HFF-Myc (cell line): Measurements from ENCODE around the gene SP2.

Experiments used
- DNase-seq: peaks from one replicate; pipeline ENCODE4 v3.0.0-alpha.2; 2011; ENCODE audit warnings: low read depth; ENCODE audit errors: extremely low read depth
- H3K4me3 ChIP-seq: replicated peaks from 2 replicates; pipeline ENCODE4 v1.5.1; 2011; ENCODE audit warnings: low read depth, mild to moderate bottlenecking, control low read depth, low read length
- TF ChIP-seq, protein P1 (sequence below): IDR thresholded peaks from 2 replicates; pipeline ENCODE4 v1.5.1; 2012; ENCODE audit warnings: mild to moderate bottlenecking, low read depth, low read length, control low read depth; ENCODE audit errors: missing control alignments

The SP2 gene

DNA sequence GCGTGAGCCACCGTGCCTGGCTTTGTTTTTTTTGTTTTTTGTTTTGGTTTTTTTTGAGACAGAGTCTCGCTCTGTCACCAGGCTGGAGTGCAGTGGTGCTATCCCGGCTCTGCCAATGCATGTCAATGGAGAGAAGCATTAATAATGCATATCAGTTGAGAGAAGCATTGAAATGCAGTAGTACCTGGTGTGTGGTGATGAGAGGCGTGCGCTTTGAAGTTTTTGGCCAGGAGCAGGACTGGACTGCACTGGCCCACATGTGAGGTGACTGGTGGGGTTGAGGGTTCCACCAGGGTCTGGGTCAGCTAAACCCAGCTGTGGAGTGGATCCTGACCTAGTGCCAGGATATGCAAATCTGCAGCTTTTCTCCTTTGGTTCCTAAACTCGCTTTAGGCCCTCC is 5.4 kb downstream of the SP2 start:
- H3K4me3 ChIP-seq: no peak overlapping the region
- TF ChIP-seq, protein P1, sequence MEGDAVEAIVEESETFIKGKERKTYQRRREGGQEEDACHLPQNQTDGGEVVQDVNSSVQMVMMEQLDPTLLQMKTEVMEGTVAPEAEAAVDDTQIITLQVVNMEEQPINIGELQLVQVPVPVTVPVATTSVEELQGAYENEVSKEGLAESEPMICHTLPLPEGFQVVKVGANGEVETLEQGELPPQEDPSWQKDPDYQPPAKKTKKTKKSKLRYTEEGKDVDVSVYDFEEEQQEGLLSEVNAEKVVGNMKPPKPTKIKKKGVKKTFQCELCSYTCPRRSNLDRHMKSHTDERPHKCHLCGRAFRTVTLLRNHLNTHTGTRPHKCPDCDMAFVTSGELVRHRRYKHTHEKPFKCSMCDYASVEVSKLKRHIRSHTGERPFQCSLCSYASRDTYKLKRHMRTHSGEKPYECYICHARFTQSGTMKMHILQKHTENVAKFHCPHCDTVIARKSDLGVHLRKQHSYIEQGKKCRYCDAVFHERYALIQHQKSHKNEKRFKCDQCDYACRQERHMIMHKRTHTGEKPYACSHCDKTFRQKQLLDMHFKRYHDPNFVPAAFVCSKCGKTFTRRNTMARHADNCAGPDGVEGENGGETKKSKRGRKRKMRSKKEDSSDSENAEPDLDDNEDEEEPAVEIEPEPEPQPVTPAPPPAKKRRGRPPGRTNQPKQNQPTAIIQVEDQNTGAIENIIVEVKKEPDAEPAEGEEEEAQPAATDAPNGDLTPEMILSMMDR: no peak
- DNase-seq: no peak

DNA sequence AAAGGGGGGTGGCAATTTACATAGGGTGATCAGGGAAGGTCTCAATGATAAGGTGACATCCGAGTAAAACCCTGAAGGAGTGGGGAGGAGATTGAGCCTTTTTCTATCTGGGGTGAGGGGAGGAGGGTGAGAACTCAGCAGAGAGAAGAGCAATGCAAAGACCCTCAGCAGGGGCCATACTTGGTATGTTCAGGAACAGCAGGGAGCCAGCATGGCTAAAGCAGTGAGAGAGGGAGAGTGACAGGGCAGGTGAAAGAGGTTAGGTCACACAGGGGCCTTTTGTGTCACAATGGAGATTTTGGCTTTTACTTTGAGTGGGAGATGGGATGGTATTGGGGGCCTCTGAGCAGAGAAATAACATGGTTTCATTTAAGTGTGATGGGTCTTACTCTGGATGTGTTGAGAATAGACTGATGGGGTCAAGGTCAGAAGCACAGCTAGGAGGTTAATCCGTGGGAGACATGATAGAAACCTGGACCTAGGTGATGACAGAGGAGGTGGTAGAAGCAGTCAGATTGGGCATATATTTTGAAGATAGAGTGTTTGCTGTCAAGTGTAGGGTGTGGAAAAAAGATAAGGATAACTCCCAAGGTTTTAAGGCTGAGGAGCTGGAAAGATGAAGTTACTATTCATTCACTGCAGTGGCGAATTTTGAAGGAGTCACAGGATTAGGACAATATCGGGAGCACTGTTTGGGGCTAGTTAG is 6.2 kb downstream of the SP2 start:
- no peak for DNase-seq
- TF ChIP-seq, protein P1: no peak
- H3K4me3 ChIP-seq: no peak overlapping the region

DNA sequence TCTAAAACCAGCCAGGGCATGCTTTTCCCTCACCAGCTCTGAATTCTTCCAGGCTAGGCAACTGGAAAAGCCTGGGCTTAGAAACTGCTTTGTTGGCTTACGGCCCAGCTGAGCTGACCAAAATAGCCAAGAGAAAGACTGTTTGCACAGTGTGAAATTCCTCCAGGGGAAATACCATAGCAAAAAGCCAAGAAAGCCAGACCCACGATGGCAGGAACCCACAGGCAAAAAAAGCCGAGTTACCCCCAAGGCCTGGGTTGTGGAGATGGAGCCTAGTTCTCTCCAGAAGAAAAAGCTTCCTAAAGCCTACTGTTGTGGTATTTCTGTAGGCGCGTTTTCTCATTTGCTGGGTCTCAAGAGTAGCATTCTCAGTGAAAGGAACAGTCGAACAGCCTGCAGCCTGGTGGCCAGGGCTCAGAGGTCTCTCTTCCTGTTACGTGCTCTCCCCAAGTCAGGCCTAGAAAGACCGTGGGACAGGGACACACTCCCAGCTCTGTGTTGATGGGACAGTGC is 9.2 kb downstream of the SP2 start:
- DNase-seq: peak; percentile 20
- H3K4me3 ChIP-seq: no peak overlapping the region
- TF ChIP-seq, protein P1: no peak

DNA sequence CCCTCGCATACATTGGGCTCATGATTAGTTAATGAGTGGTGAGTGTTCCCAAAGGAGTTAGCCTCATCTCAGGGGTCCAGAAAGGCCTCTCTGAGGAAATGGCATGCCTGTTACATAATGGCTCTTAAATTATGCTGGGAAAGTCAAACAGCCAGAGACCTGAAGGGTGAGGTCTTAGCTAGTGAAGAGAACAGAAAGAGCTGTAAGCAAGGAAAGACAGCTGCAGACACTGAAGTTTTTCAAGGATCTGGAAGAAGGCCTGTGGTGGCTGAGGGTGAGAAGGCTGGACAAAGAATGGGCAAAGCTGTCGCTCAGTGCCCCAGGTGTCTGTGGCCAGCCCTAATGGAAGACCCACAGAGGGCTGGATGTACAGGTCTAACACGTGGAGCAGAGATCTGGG is 10.4 kb downstream of the SP2 start:
- TF ChIP-seq, protein P1: no peak
- H3K4me3 ChIP-seq: no peak overlapping the region
- DNase-seq: no peak

DNA sequence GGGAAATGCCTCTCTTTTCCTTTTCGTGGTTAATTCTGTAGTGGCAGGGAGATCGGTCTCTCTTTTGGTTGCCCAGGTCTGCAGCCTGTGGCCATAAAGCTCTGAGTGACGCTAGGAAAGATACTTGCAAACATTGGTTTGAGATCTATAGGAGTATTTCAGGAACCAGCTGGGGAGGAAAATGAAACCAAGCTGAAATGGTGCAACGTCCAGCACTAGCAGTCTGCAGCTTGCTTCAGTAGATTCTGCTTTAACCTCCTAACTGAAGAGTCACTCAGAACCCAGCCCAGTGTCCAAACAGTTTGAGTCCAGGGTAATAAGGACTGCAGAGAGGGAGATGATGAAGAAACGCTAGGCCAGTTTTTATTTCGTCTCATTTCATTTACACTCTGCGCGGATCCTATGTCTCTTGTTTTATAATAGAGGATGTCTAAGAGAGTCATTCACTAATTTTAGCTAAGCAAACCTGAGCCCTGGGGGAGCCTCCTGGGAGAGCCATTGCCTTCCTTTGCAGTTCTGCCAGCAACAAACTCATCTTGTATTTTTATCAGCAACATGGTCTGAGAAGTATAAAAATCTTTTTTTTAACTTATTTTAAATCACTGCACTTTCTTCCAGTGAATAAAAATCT is 12.0 kb downstream of the SP2 start:
- H3K4me3 ChIP-seq: no peak overlapping the region
- no peak for DNase-seq
- TF ChIP-seq, protein P1: no peak

DNA sequence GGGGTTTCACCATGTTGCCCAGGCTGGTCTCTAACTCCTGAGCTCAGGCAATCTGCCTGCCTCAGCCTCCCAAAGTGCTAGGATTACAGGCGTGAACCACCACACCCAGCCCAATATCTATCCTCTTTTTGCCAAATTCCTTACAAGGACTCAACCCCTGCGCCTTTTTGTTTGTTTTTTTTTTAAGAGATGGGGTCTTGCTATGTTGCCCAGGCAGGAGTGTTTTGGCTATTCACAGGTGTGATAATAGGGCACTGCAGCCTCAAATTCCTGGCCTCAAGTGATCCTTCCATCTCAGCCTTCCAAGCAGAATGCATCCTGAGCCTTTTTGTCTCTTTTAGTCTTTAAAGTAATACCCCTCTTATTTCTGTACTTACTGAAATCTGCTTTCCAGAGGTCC is 17.0 kb downstream of the SP2 start:
- no peak for DNase-seq
- TF ChIP-seq, protein P1: no peak
- H3K4me3 ChIP-seq: no peak overlapping the region
